Fibroblast of skin of back (primary cell): Measurements from ENCODE around the gene MPDU1. TPM values are rescaled to one million over a fixed set of nuclear protein-coding genes. Genes with fewer than 3 reads are reported as not detected.

Experiments used
- DNase-seq: peaks from one replicate; pipeline ENCODE4 v3.0.0-alpha.2; 2013
- polyA plus RNA-seq, 2 experiments: library from polyadenylated mRNA; unstranded; fragments of 120-200 nt; gene quantifications; one replicate each; pipeline ENCODE4 v1.2.1, GENCODE V29; 2013; ENCODE audit not compliant: insufficient read length in 2 of 2

MPDU1 gene
- 95.0 TPM for polyA plus RNA-seq (2013, experiment 1 of 2; ENCODE audit: insufficient read length)
- polyA plus RNA-seq (2013, experiment 2 of 2; ENCODE audit: insufficient read length), result 56.3 TPM

DNA sequence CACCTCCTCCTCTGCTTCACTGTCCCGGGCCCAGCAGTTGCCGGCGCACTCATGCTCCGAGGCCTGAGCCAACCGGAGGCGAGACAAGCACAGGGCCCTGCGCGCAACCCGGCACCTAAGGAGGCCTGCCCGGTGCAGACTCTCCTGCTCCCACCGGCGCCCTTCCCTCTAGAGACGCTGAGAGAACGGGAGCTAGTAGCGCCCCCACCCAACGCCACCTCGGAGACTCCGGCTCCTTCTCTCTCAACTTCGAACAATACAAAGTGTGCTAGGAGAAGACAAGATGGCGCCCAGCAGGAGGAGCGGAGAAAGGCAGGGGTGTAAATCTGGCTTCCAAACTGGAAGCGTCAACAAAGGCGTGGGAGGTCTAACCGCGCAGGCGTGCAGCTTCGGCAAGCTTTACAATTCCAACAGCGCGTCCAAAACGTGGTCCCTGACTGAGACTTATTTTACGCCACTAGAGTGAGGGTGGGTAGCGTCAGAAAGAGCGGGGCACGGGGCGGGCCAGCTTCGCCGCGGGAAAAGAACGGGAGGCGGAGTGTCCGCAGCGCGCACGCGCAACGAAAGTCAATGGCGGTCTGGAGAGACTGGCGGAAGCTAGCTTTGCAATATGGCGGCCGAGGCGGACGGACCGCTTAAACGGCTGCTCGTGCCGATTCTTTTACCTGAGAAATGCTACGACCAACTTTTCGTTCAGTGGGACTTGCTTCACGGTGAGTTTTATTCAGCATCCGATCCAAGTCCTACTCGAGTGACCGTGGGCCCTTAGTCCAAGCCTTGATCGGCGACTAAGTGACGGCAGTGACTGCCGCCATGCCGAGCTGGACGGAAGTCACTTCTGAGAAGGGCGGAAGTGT is at the start of gene MPDU1:
MPDU1 (plus strand) TSS at position 600 of the 857 bp plus-strand sequence; CDS start at position 611, 11 bp downstream.
- peak; percentile 98 for DNase-seq

DNA sequence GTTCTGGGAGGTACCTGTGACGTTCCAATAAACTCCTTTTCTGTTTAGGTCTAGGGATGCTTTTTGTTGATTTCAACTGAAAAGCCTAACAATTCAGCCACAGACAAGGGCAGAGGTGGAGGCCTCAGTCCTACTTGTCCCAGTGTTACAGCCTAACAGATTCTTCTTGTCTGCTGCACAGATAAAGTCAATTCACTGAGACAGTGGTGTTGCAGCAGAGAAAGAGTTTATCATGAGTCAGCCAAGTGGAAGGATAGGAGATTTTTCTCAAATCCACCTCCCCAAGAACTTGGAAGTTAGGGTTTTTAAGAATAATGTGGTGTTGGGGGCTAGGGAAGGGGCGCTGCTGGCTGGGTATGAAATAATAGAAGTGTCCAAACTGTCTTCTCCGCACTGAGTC is 45.6 kb upstream of the MPDU1 start:
- no peak for DNase-seq

DNA sequence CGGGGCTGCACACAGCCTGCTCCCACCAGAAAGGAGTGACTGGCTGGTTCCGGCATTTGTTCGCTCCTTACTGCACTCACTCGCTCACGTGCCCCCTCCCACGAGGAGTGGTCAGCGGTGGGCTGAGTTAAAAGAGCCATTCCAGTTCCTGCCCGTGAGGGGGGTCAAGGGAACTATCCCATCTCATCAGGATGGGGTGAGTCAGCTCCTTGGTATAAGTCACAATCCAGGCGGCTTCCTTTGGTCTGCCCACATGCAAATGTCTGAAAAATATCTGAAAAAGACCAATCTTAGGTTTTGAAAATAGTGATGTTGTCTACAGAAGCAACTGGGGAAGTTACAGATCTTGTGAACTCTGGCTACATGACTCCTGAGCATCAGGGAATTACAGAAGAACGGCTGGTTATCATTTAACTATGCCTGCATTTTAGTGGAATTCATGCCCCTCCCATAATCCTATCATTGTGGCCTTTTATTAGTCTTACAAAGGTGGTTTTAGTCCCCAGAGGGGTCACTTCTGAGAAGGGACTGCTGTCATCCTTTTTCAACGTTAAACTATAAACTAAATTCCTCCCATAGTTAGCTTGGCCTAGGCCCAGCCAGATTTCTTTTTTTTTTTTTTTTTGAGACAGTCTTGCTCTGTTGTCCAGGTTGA is 44.6 kb upstream of the MPDU1 start:
- DNase-seq, result peak; percentile 29

GRCh38 chr17:7541074-7541621 is 42.5 kb upstream of the MPDU1 start:
- DNase-seq, result no peak

DNA sequence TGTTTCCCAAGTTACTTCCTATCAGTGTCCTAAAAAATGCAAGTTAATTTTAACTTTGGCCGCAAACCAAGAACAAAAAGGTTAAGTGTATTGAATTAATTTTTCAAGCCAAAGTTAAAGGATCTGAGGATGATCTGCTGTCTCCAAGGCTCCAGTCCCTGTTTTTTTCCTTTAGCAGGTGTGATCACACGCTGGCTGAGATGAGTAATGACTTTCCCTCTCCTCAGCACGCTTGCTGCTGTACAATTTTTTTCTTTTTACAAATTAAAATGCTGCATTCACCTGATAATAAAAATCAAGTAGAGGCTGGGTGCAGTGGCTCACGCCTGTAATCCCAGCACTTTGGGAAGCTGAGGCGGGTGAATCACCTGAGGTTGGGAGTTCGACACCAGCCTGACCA is 38.7 kb upstream of the MPDU1 start:
- DNase-seq, result no peak

GRCh38 chr17:7548585-7549400 is 34.9 kb upstream of the MPDU1 start, which contains the start of gene TNFSF12:
TSS of gene TNFSF12 (plus strand) at chr17:7549058. CDS start at chr17:7549154, 96 bp downstream.
- DNase-seq, result peak; percentile 58

DNA sequence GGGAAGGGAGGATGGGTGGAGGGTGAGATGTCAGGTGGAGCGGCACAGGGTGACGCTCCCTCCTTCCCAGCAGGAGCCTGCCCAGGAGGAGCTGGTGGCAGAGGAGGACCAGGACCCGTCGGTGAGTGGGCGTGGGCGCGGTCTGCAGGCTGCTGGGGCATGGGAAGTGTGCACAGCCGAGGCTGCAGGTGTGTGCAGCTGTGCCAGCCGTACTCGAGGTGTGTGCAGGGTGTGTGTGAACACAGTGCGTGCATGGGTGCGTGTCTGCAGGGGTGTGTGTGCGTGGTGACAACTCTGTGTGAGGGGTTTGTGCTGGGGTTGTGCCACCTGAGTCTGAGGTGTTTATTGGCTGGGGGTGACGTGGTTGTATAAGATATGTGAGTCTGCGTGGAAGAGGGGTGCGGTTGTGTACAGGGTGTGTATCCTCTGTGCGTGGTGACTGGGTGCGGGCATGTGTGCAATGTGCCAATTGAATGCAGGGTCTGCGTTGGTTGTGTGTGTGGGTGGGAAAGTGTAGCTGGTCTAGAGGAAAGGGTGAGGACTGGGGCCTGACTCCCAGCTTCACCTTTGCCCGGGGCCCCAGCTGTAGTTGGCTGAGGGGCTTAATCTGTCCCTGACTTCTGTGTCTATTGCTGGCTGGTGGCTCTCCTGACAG is 34.1 kb upstream of the MPDU1 start:
- DNase-seq, result no peak

DNA sequence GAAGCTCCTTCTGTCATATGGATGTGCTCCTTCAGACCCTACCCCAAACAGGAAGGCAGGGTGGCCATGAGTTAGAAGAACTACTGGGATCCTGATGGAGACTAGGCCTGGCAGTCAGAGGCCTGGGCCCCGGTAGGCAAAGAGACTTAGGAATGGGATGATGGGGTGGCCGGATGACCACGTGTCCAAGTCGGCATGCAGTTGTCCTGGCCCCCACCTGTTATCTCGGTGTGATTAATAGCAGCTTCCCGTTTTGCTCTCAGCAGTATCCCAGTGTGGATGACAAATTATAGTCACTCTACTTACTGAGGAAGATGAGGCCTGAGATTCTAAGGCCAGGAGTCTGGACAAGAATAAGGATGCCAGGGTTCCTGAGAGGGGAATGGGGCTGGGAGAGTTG is 33.3 kb upstream of the MPDU1 start:
- no peak for DNase-seq

DNA sequence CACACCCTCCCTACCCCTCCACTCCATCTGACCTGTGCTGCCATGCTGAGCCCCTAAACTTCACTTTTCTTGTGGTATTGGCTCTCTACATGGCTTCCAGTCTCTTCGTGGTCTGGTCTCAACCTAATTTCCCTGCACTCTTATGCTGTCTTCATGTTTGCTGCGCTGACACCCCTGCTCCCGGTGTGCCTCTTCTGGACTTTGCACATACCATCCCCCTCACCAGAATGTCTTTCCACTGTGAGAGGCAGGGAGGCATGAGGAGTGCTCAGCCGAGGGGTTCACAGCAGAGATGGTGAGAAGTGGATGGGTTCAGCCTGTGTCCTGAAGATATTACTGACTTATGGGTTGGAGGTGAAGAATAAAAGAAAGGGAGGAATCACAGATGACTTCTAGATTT is 32.3 kb upstream of the MPDU1 start:
- no peak for DNase-seq

GRCh38 chr17:7552621-7553051 is 31.0 kb upstream of the MPDU1 start:
- DNase-seq, result no peak

GRCh38 chr17:7553356-7553755 is 30.3 kb upstream of the MPDU1 start:
- DNase-seq, result no peak

DNA sequence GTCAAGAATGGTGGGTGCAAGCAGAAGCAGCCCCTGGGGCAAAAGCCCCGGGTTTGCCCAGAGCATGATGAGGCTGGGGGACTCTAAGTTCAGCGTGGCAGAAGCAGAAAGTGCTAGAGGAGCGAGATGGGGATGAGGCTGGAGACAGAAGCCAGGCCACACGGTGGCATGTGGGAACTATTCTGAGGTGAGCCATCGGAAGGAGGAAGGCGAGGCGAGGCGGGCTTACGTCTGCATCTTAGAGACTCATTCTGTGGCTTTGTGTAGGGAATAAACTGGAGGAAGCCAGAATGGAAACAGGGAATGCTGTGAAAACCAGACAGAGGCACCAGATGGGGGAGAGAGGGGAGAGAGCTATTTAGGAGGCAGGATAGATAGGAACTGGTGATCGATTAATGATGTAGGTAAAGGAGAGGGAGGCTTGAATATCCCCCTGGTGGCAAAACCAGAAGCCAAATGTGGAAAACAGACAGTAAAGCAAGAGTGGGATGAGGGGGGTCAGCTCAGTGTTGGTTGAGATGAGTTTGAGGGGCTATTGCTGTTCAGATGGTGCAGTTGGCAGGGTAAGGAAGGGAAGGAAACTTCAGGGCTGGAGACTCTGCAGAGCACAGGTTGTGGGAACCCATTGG is 28.2 kb upstream of the MPDU1 start:
- no peak for DNase-seq

DNA sequence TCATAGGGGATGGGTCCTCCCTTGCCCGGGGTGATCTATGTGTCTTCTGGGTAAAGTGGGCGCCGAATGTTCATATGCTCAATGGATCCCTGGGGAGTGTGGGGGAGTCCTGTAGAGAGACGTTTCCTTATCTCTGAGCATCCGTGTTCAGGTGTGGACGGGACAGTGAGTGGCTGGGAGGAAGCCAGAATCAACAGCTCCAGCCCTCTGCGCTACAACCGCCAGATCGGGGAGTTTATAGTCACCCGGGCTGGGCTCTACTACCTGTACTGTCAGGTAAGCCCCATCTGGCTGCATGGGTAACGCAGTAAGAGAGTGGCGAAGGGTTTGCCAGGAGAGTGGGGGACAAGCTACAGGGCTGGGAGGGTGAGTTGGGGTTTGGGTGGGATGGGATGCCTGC is 27.0 kb upstream of the MPDU1 start:
- DNase-seq, result no peak

- no peak for DNase-seq
Observed at GRCh38 chr17:7557147-7557764, 26.4 kb upstream of the MPDU1 start.

DNA sequence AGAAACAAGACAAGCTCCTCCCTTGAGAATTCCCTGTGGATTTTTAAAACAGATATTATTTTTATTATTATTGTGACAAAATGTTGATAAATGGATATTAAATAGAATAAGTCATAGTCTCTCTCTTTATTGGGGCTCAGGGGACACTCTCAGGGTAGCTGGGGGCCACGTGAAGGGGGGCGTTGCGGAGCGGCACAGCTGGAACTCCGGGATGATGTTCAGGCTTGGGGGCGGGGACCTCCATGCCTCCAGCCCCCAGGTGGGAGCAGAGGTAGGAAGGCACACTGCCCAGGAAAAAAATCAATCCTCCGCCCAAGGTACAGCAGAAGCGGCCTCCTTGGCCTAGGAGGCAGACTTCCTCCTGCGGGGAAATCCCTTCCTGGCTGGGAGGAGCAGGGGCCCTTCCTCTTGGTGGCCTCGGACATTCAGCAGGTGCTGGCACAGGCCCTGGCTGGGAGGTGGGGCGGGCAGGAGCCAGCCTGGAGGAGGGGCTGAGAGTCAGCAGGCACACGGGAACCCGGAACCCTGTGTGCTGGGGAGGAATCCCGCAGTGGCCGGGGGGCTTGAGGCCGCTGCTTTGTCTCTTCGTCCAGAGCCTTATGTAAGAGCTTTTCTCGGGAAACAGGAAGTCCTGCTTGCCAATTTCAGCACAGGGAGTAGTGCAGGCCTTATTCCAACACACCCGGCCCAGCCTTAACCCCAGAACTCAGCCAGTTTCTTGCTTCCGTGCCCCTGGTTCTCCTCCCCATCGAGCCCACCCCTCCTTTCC is 25.7 kb upstream of the MPDU1 start:
- DNase-seq, result peak; percentile 22

GRCh38 chr17:7558544-7559319 is 24.9 kb upstream of the MPDU1 start, which contains the start of gene TNFSF13:
TSS of gene TNFSF13 (plus strand) at chr17:7558750. CDS start at chr17:7559040, 290 bp downstream.
- no peak for DNase-seq

GRCh38 chr17:7559320-7560171 is 24.1 kb upstream of the MPDU1 start:
- DNase-seq, result no peak
